IMR-90 (cell line): ENCODE measurements around the gene ENAH. TPM values are rescaled to one million over a fixed set of nuclear protein-coding genes. Genes with fewer than 3 reads are reported as not detected.

Experiments
- ATAC-seq: fragments of 200-7000 bp; cut with Tn5 transposase; 2 replicates; pipeline ENCODE4 v1.9.1; 2020; ENCODE audit warnings: low read depth, mild to moderate bottlenecking, moderate library complexity
- BruUV-seq: library from RNA; stranded (reverse); fragments of 400-500 nt; replicated peaks from 2 replicates; lab custom pipeline; 2021; lab: Mats Ljungman, UMichigan
- CTCF ChIA-PET: fragments of 300-600 bp; formaldehyde crosslinking; extraction: SDS; loops from one replicate; lab custom pipeline; 2021; ENCODE audit warnings: antibody characterized with exemption; lab: Yijun Ruan, JAX
- POLR2A ChIA-PET: fragments of 300-600 bp; sonication (Branson Sonifier 250); formaldehyde crosslinking; loops from one replicate; lab custom pipeline; 2022; ENCODE audit warnings: antibody characterized with exemption; ENCODE audit not compliant: unreplicated experiment; lab: Charles Lee
- DNase-seq: peaks from one replicate; pipeline ENCODE4 v3.0.0; 2013
- H2AFZ ChIP-seq: replicated peaks from 2 replicates; pipeline ENCODE3; 2013; ENCODE audit warnings: low read length, mild to moderate bottlenecking; ENCODE audit not compliant: poor library complexity
- H2AK5ac ChIP-seq: 2 replicates; pipeline ENCODE4 v1.6.1; 2013; ENCODE audit warnings: low read depth, low read length, inconsistent platforms
- H2AK9ac ChIP-seq: replicated peaks from 2 replicates; pipeline ENCODE3; 2013; ENCODE audit warnings: mild to moderate bottlenecking, low read depth, low read length, moderate library complexity; ENCODE audit not compliant: poor library complexity
- H2BK120ac ChIP-seq: 2 replicates; pipeline ENCODE4 v1.6.1; 2013; ENCODE audit warnings: low read depth, low read length, inconsistent platforms
- H2BK15ac ChIP-seq: 3 replicates; pipeline ENCODE4 v1.6.1; 2013; ENCODE audit warnings: low read depth, low read length, inconsistent platforms
- H2BK20ac ChIP-seq: 2 replicates; pipeline ENCODE4 v1.6.1; 2013; ENCODE audit warnings: low read depth, mild to moderate bottlenecking, inconsistent platforms, low read length, moderate library complexity
- H2BK5ac ChIP-seq: 2 replicates; pipeline ENCODE4 v1.6.1; 2013; ENCODE audit warnings: mild to moderate bottlenecking, low read depth, low read length, inconsistent platforms; ENCODE audit not compliant: poor library complexity, severe bottlenecking
- H3K14ac ChIP-seq: replicated peaks from 2 replicates; pipeline ENCODE4 v1.6.1; 2013; ENCODE audit warnings: low read depth, low read length, inconsistent platforms
- H3K18ac ChIP-seq: 2 replicates; pipeline ENCODE4 v1.6.1; 2013; ENCODE audit warnings: low read depth, low read length, control low read depth
- H3K23ac ChIP-seq: 2 replicates; pipeline ENCODE4 v1.6.1; 2013; ENCODE audit warnings: low read depth, low read length, inconsistent platforms
- H3K27ac ChIP-seq: 2 replicates; pipeline ENCODE4 v1.5.1; 2013; ENCODE audit warnings: mild to moderate bottlenecking, control low read depth, low read length; ENCODE audit not compliant: insufficient read depth
- H3K27me3 ChIP-seq: 2 replicates; pipeline ENCODE4 v1.6.1; 2013; ENCODE audit warnings: low read length; ENCODE audit not compliant: control insufficient read depth, insufficient read depth
- H3K36me3 ChIP-seq: 2 replicates; pipeline ENCODE4 v1.6.1; 2013; ENCODE audit warnings: low read length, mixed read lengths; ENCODE audit not compliant: control insufficient read depth, insufficient read depth
- H3K4ac ChIP-seq: 2 replicates; pipeline ENCODE4 v1.6.1; 2013; ENCODE audit warnings: low read depth, low read length, inconsistent platforms
- H3K4me1 ChIP-seq: 2 replicates; pipeline ENCODE4 v1.6.1; 2013; ENCODE audit warnings: low read length, mixed read lengths; ENCODE audit not compliant: control insufficient read depth, insufficient read depth
- H3K4me2 ChIP-seq: 2 replicates; pipeline ENCODE4 v1.6.1; 2013; ENCODE audit warnings: low read depth, mild to moderate bottlenecking, control low read depth, low read length, moderate library complexity
- H3K4me3 ChIP-seq: 2 replicates; pipeline ENCODE4 v1.5.1; 2013; ENCODE audit warnings: low read depth, mild to moderate bottlenecking, control low read depth, low read length, moderate library complexity; ENCODE audit not compliant: insufficient read depth
- H3K56ac ChIP-seq: 2 replicates; pipeline ENCODE4 v1.6.1; 2013; ENCODE audit warnings: low read length, inconsistent platforms; ENCODE audit not compliant: insufficient read depth; ENCODE audit errors: extremely low read depth
- H3K79me1 ChIP-seq, 2 experiments: 2 replicates each; pipeline ENCODE4 v1.6.1; 2013; ENCODE audit warnings: low read length in 2 of 2, inconsistent platforms in 1 of 2, low read depth in 1 of 2
- H3K9ac ChIP-seq: 2 replicates; pipeline ENCODE4 v1.6.1; 2013; ENCODE audit warnings: low read depth, low read length, control low read depth
- H3K9me1 ChIP-seq: 2 replicates; pipeline ENCODE4 v1.6.1; 2013; ENCODE audit warnings: low read length, inconsistent platforms; ENCODE audit not compliant: insufficient read depth
- H3K9me3 ChIP-seq: 2 replicates; pipeline ENCODE4 v1.6.1; 2013; ENCODE audit warnings: low read length; ENCODE audit not compliant: control insufficient read depth, insufficient read depth
- H4K20me1 ChIP-seq: 2 replicates; pipeline ENCODE4 v1.6.1; 2013; ENCODE audit warnings: low read length, inconsistent platforms; ENCODE audit not compliant: insufficient read depth
- H4K5ac ChIP-seq: 2 replicates; pipeline ENCODE4 v1.6.1; 2013; ENCODE audit warnings: mild to moderate bottlenecking, low read depth, low read length, control low read depth
- H4K8ac ChIP-seq, 2 experiments: 2 replicates each; pipeline ENCODE4 v1.6.1; 2013; ENCODE audit warnings: low read depth in 2 of 2, low read length in 2 of 2, control low read depth in 1 of 2, inconsistent platforms in 1 of 2
- H4K91ac ChIP-seq: 2 replicates; pipeline ENCODE4 v1.6.1; 2013; ENCODE audit warnings: low read depth, low read length, inconsistent platforms; ENCODE audit not compliant: insufficient read depth
- BHLHE40 ChIP-seq: fragments of 150-350 bp; IDR thresholded peaks from 2 replicates; pipeline ENCODE4 v1.6.1; 2016; ENCODE audit warnings: mild to moderate bottlenecking, low read depth, low read length
- CTCF ChIP-seq: conservative IDR thresholded peaks from 2 replicates; pipeline ENCODE4 v1.5.1; 2012; ENCODE audit warnings: mild to moderate bottlenecking, low read depth, low read length, improper control_type of control experiment
- FOS ChIP-seq: fragments of 150-350 bp; IDR thresholded peaks from 2 replicates; pipeline ENCODE4 v1.6.1; 2016; ENCODE audit warnings: low read depth, low read length
- MAZ ChIP-seq: IDR thresholded peaks from 2 replicates; pipeline ENCODE4 v1.6.1; 2012; ENCODE audit warnings: low read depth, mild to moderate bottlenecking, low read length, improper control_type of control experiment, moderate library complexity, borderline replicate concordance
- MXI1 ChIP-seq: IDR thresholded peaks from 2 replicates; pipeline ENCODE4 v1.6.1; 2012; ENCODE audit warnings: low read depth, mild to moderate bottlenecking, low read length, moderate library complexity, borderline replicate concordance
- NFE2L2 ChIP-seq: fragments of 150-350 bp; IDR thresholded peaks from 2 replicates; pipeline ENCODE4 v1.6.1; 2016; ENCODE audit warnings: low read depth, mild to moderate bottlenecking, low read length
- POLR2A ChIP-seq: IDR thresholded peaks from 2 replicates; pipeline ENCODE4 v1.6.1; 2012; ENCODE audit warnings: mild to moderate bottlenecking, low read depth, low read length
- RAD21 ChIP-seq: IDR thresholded peaks from 2 replicates; pipeline ENCODE4 v1.6.1; 2012; ENCODE audit warnings: low read length, improper control_type of control experiment
- RCOR1 ChIP-seq: IDR thresholded peaks from 2 replicates; pipeline ENCODE4 v1.6.1; 2012; ENCODE audit warnings: mild to moderate bottlenecking, low read length, improper control_type of control experiment; ENCODE audit not compliant: insufficient replicate concordance
- RFX5 ChIP-seq: IDR thresholded peaks from 2 replicates; pipeline ENCODE4 v1.8.0; 2012; ENCODE audit warnings: low read depth, mild to moderate bottlenecking, low read length, moderate library complexity
- SMC3 ChIP-seq: fragments of 150-350 bp; IDR thresholded peaks from 2 replicates; pipeline ENCODE4 v1.6.1; 2016; ENCODE audit warnings: low read depth, mild to moderate bottlenecking, antibody characterized with exemption, low read length, moderate library complexity
- USF2 ChIP-seq: fragments of 150-350 bp; IDR thresholded peaks from 2 replicates; pipeline ENCODE4 v1.6.1; 2017; ENCODE audit warnings: mild to moderate bottlenecking, antibody characterized with exemption, low read length, low read depth
- WGBS, 2 experiments: methylation state at CpG; one replicate each; pipeline versions ENCODE4 v1.1.5 to v1.1.7; 2013; ENCODE audit warnings: missing lambda C conversion rate in 2 of 2; ENCODE audit not compliant: insufficient read length in 1 of 2; ENCODE audit errors: extremely low coverage in 2 of 2; 5-methylcytosine and 5-hydroxymethylcytosine counted together
- dilution Hi-C: fragments of 300-500 bp; cut with HindIII; formaldehyde crosslinking; loops from one replicate; pipeline ENCODE4 v1.14.3; 2018; ENCODE audit warnings: low sequenced_read_pairs; ENCODE audit not compliant: unreplicated experiment
- in situ Hi-C: fragments of 300-500 bp; cut with MboI; formaldehyde crosslinking; loops from 3 replicates; pipeline ENCODE4 v1.14.3; 2019; ENCODE audit warnings: low sequenced_read_pairs, inconsistent platforms, mixed read lengths
- intact Hi-C: fragments of 100-400 bp; cut with micrococcal nuclease; formaldehyde crosslinking; loops from 2 replicates; pipeline ENCODE4 v1.10.0; 2022
- polyA plus RNA-seq, 3 experiments: library from polyadenylated mRNA; depleted of rRNA; stranded (reverse); fragments of >200 nt; gene quantifications; 2 replicates each; pipeline ENCODE4 v1.2.3, GENCODE V29; 2012; ENCODE audit warnings: low replicate concordance in 1 of 3
- total RNA-seq: library from RNA; depleted of rRNA; stranded (reverse); fragments of >200 nt; gene quantifications from 2 replicates; pipeline ENCODE4 v1.2.3, GENCODE V29; 2012

The ENAH gene
- total and polyA plus RNA-seq, 2 of the 4 experiments (the other 2 are of a cell fraction): 61.3 to 86.9 TPM

- H3K4me3 ChIP-seq: no peak overlapping the region
- dilution Hi-C loops (no loop called here), intact Hi-C loops (loop anchor here (5.0 kb wide), 1 partner anchor 77 kb away; no protein-coding TSS in a partner anchor), in situ Hi-C loops (loop anchor here (5.0 kb wide), 1 partner anchor 123 kb away; no protein-coding TSS in a partner anchor)
- no peak overlapping the region for H2AK9ac ChIP-seq
- H4K8ac ChIP-seq: no peak overlapping the region
- H3K36me3 ChIP-seq: peaks cover 2% of the 10 kb centered on the region; the same call in 1 of the 2 replicates
- peak; percentile 65 for DNase-seq
- no peak overlapping the region for H3K23ac ChIP-seq
- peaks cover 74% of the 10 kb centered on the region for H4K20me1 ChIP-seq
- H3K4me2 ChIP-seq: no peak overlapping the region
- WGBS, 2 experiments: 100% methylated on average over 1 of the region's 1 CpG; no CpG with 5 or more reads in 1 of the 2 experiments
- peaks cover 9% of the 10 kb centered on the region for H3K9me1 ChIP-seq
- no peak overlapping the region for H2AFZ ChIP-seq
- peaks cover 6% of the 10 kb centered on the region for H3K4me1 ChIP-seq
- H3K79me1 ChIP-seq: peaks cover 18 to 60% of the 10 kb centered on the region in 2 experiments
- TF ChIP-seq POLR2A (no peak), BHLHE40 (no peak), NFE2L2 (no peak), RFX5 (no peak), SMC3 (no peak), FOS (no peak), RCOR1 (no peak), RAD21 (no peak), USF2 (no peak), MAZ (no peak), MXI1 (no peak), CTCF (no peak)
- H2BK5ac ChIP-seq: no peak overlapping the region
- H4K91ac ChIP-seq: no peak overlapping the region
- no peak overlapping the region for H2BK120ac ChIP-seq
- H3K4ac ChIP-seq: no peak overlapping the region
- no peak overlapping the region for H3K56ac ChIP-seq
- ChIA-PET POLR2A (no interaction called here), CTCF (interaction anchor here (0.6 kb wide), 1 partner anchor 91 kb away, joined by 3 read pairs; no protein-coding TSS in a partner anchor)
- ATAC-seq: peak; percentile 33; the same call in 1 of the 2 replicates
- no peak overlapping the region for H2BK20ac ChIP-seq
- no peak overlapping the region for H2AK5ac ChIP-seq
- no peak overlapping the region for H4K5ac ChIP-seq
- no peaks in the 10 kb centered on the region for H3K9me3 ChIP-seq
- no peak overlapping the region for H3K14ac ChIP-seq
- BruUV-seq: no TSS peak
- H3K27me3 ChIP-seq: no peaks in the 10 kb centered on the region
- peak overlapping the region; percentile 32; the same call in 1 of the 2 replicates for H3K27ac ChIP-seq
- no peak overlapping the region for H3K18ac ChIP-seq
- H3K9ac ChIP-seq: no peak overlapping the region
- no peak overlapping the region for H2BK15ac ChIP-seq
These were observed 8.3 kb downstream of the ENAH start for GRCh38 chr1:225644666-225645065.
